Measurements from ENCODE around the gene ATIC. TPM values are rescaled to one million over a fixed set of nuclear protein-coding genes. Genes with fewer than 3 reads are reported as not detected.
"Not testable (repeated sequence)": the region's sequence is repeated elsewhere in the genome, so short reads cannot be mapped to it uniquely, and the experiment has no call there.

ATIC gene
- total RNA-seq, 4 donors from 2014 or later: 29.3 to 45.6 (median 38.9) TPM

GRCh38 chr2:215358891-215359575 is 47.2 kb downstream of the ATIC start:
- H3K4me1 ChIP-seq: peaks cover 0 to 2% (median 0%) of the 10 kb centered on the region in 3 donors
- no peak for ATAC-seq
- H3K9me3 ChIP-seq: no peaks in the 10 kb centered on the region
- no peak overlapping the region for H3K4me3 ChIP-seq
- H3K27me3 ChIP-seq: no peaks in the 10 kb centered on the region
- TF ChIP-seq CTCF (IDR thresholded peaks at IDR 0.05): no peak
- no peak for TF ChIP-seq POLR2AphosphoS5 (IDR thresholded peaks at IDR 0.05)
- no peak for TF ChIP-seq EP300 (IDR thresholded peaks at IDR 0.05)
- TF ChIP-seq POLR2A (IDR thresholded peaks at IDR 0.05): no peak
- WGBS, 2 donors (ENCODE audit: low coverage in 1 of 2): 70% methylated on average over 8 to 12 of the region's 15 CpGs
- peaks cover 11 to 54% of the 10 kb centered on the region in 2 donors for H3K36me3 ChIP-seq
- no peak overlapping the region for H3K27ac ChIP-seq

GRCh38 chr2:215359576-215359922 is 47.7 kb downstream of the ATIC start:
- ATAC-seq: no peak
- Histone ChIP-seq H3K9me3 (no peaks in the 10 kb centered on the region), H3K27me3 (no peaks in the 10 kb centered on the region), H3K27ac (no peak overlapping the region), H3K4me1 (peaks cover 0 to 2% (median 0%) of the 10 kb centered on the region in 3 donors), H3K4me3 (no peak overlapping the region), H3K36me3 (peaks cover 13 to 59% of the 10 kb centered on the region in 2 donors)
- TF ChIP-seq EP300 (IDR thresholded peaks at IDR 0.05) (no peak), POLR2A (IDR thresholded peaks at IDR 0.05) (no peak), POLR2AphosphoS5 (IDR thresholded peaks at IDR 0.05) (no peak), CTCF (IDR thresholded peaks at IDR 0.05) (no peak)
- WGBS, 2 donors (ENCODE audit: low coverage in 1 of 2): 94 to 100% methylated on average over 1 of the region's 1 CpG

GRCh38 chr2:215360059-215360458 is 48.2 kb downstream of the ATIC start:
- not testable (repeated sequence) for H3K4me3 ChIP-seq, ATAC-seq, H3K9me3 ChIP-seq, H3K27me3 ChIP-seq, H3K27ac ChIP-seq, H3K4me1 ChIP-seq
- H3K36me3 ChIP-seq: peaks cover 17 to 64% of the 10 kb centered on the region in 2 donors
- WGBS, 2 donors (ENCODE audit: low coverage in 1 of 2): 71 to 76% methylated on average over 1 to 3 of the region's 3 CpGs

GRCh38 chr2:215360596-215360995 is 48.7 kb downstream of the ATIC start:
- no peak overlapping the region for H3K27ac ChIP-seq
- 65 to 81% methylated on average over 2 of the region's 2 CpGs for WGBS, 2 donors (ENCODE audit: low coverage in 1 of 2)
- H3K4me3 ChIP-seq: no peak overlapping the region
- H3K9me3 ChIP-seq: no peaks in the 10 kb centered on the region
- H3K27me3 ChIP-seq: no peaks in the 10 kb centered on the region
- peaks cover 21 to 69% of the 10 kb centered on the region in 2 donors for H3K36me3 ChIP-seq
- TF ChIP-seq POLR2A (IDR thresholded peaks at IDR 0.05) (no peak), CTCF (IDR thresholded peaks at IDR 0.05) (no peak), EP300 (IDR thresholded peaks at IDR 0.05) (no peak), POLR2AphosphoS5 (IDR thresholded peaks at IDR 0.05) (no peak)
- no peak for ATAC-seq
- H3K4me1 ChIP-seq: no peaks in the 10 kb centered on the region

- Histone ChIP-seq H3K36me3 (peaks cover 21 to 77% of the 10 kb centered on the region in 2 donors), H3K9me3 (no peaks in the 10 kb centered on the region), H3K4me1 (no peaks in the 10 kb centered on the region), H3K4me3 (no peak overlapping the region), H3K27ac (no peak overlapping the region), H3K27me3 (no peaks in the 10 kb centered on the region)
- ATAC-seq: no peak
- no peak for TF ChIP-seq POLR2A (IDR thresholded peaks at IDR 0.05)
- no peak for TF ChIP-seq POLR2AphosphoS5 (IDR thresholded peaks at IDR 0.05)
- no peak for TF ChIP-seq EP300 (IDR thresholded peaks at IDR 0.05)
- TF ChIP-seq CTCF (IDR thresholded peaks at IDR 0.05): no peak
- 63 to 71% methylated on average over 4 of the region's 4 CpGs for WGBS, 2 donors (ENCODE audit: low coverage in 1 of 2)
Measured at GRCh38 chr2:215361211-215361875, 49.5 kb downstream of the ATIC start.

Measured in gastroesophageal sphincter (tissue), 4 donors.